ENCODE data around the gene SMCP. TPM values are rescaled to one million over a fixed set of nuclear protein-coding genes. Genes with fewer than 3 reads are reported as not detected.

The SMCP gene
- total RNA-seq, 3 donors from 2014 or later (not counting 1 experiment from before 2014, with no cell fraction given): not detected

DNA sequence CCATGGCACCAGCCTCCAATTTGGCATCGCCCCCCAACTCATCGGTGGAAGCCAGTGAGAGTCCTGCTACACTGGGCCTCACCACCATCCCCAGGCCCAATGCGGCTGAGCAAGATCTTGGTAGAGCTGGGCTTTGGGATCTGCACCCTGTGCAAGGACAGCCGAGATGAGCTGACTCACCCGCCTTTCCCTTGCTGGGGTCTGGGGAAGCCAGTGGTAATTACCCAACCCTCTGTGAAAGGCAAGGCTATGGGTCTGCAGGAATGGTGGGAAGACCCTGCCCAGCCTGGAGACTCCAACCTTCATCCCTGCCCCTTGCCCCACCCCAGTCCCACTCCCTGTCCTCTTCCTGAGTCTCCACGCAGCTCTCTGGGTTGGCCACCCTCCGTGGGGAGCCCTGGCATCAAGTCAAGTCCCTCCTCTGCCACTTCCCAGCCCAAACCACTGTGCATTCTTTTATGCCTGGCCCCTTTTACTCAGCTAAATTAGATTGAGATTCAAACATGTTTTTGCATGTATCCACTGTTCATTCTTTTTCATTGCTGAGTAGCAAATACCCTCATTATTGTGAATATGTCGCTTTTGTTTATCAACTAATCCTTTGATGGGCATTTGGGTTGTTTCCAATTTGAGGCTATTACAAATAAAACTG is 8.8 kb downstream of the SMCP start:
- Mint-ChIP-seq H3K27me3 (ENCODE audit: low read depth in 2 of 2) (peaks cover 11 to 29% of the 10 kb centered on the region in 2 donors), H3K27ac (no peak overlapping the region), H3K9me3 (no peaks in the 10 kb centered on the region), H3K36me3 (no peaks in the 10 kb centered on the region), H3K4me1 (no peaks in the 10 kb centered on the region), H3K4me3 (no peak overlapping the region)
- 75% methylated on average over 8 of the region's 8 CpGs for WGBS (ENCODE audit: insufficient coverage)
- Histone ChIP-seq H3K4me1 (ENCODE audit: control insufficient read depth, insufficient read depth, low read length) (no peaks in the 10 kb centered on the region), H3K4me3 (ENCODE audit: low read length) (no peak overlapping the region), H3K27me3 (ENCODE audit: control insufficient read depth, insufficient read depth, low read length) (no peaks in the 10 kb centered on the region), H3K36me3 (ENCODE audit: control insufficient read depth, insufficient read depth, low read length) (no peaks in the 10 kb centered on the region), H3K9me3 (ENCODE audit: control insufficient read depth, insufficient read depth, low read length) (no peaks in the 10 kb centered on the region), H3K27ac (ENCODE audit: low read length) (no peak overlapping the region)
- intact Hi-C loops (cut with micrococcal nuclease): no loop called here
- peak in 1 of 3 donors; percentile 11 for ATAC-seq
- DNase-seq: no peak
- TF ChIP-seq, protein P1, sequence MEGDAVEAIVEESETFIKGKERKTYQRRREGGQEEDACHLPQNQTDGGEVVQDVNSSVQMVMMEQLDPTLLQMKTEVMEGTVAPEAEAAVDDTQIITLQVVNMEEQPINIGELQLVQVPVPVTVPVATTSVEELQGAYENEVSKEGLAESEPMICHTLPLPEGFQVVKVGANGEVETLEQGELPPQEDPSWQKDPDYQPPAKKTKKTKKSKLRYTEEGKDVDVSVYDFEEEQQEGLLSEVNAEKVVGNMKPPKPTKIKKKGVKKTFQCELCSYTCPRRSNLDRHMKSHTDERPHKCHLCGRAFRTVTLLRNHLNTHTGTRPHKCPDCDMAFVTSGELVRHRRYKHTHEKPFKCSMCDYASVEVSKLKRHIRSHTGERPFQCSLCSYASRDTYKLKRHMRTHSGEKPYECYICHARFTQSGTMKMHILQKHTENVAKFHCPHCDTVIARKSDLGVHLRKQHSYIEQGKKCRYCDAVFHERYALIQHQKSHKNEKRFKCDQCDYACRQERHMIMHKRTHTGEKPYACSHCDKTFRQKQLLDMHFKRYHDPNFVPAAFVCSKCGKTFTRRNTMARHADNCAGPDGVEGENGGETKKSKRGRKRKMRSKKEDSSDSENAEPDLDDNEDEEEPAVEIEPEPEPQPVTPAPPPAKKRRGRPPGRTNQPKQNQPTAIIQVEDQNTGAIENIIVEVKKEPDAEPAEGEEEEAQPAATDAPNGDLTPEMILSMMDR (IDR thresholded peaks at IDR 0.05): no peak

DNA sequence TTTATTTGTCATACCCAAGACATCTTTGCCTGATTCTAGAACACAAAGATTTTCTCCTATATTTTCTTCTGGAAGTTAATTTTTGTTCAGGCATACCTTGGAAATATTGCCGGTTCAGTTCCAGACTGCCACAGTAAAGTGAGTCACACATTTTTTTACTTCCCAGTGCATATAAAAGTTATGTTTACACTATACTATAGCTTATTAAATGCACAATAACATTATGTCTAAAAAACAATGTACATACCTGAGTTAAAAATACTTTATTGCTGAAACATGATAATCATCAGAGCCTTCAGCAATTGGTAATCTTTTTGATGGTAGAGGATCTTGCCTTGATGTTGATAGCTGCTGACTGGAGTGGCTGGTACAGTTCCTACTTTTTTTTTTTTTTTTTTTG is 10.0 kb downstream of the SMCP start:
- Mint-ChIP-seq H3K36me3 (no peaks in the 10 kb centered on the region), H3K4me1 (no peaks in the 10 kb centered on the region), H3K9me3 (no peaks in the 10 kb centered on the region), H3K4me3 (no peak overlapping the region), H3K27ac (no peak overlapping the region), H3K27me3 (ENCODE audit: low read depth in 2 of 2) (peaks cover 11 to 41% of the 10 kb centered on the region in 2 donors)
- no peaks in the 10 kb centered on the region for H3K4me1 ChIP-seq (ENCODE audit: control insufficient read depth, insufficient read depth, low read length)
- no peak for ATAC-seq
- no peaks in the 10 kb centered on the region for H3K9me3 ChIP-seq (ENCODE audit: control insufficient read depth, insufficient read depth, low read length)
- intact Hi-C loops (cut with micrococcal nuclease): no loop called here
- no peaks in the 10 kb centered on the region for H3K27me3 ChIP-seq (ENCODE audit: control insufficient read depth, insufficient read depth, low read length)
- TF ChIP-seq, protein P1 (IDR thresholded peaks at IDR 0.05): no peak
- H3K36me3 ChIP-seq (ENCODE audit: control insufficient read depth, insufficient read depth, low read length): no peaks in the 10 kb centered on the region
- DNase-seq: no peak
- H3K27ac ChIP-seq (ENCODE audit: low read length): no peak overlapping the region
- H3K4me3 ChIP-seq (ENCODE audit: low read length): no peak overlapping the region
- WGBS (ENCODE audit: insufficient coverage): no CpG with 5 or more reads among the region's 1 CpG

DNA sequence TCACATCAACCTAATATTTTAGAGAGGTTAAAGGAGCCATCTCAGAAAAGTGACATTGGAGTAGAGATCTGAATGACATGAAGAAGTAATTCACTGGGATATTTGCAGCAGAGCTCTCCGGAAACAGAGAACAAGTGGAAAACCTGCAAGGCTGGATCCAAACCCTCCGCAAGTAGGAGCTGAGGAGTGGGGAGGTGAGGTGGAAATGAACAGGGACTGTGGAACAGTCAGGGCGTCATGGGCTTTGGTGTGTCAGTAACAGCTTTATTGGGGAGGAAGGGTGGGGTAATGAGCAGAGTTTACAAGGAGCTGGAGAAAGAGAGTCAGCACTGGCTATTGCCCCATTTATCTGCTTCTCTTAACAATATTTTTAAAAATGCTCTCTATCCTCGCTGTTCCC is 20.9 kb downstream of the SMCP start:
- WGBS (ENCODE audit: insufficient coverage): 86% methylated on average over 4 of the region's 4 CpGs
- Mint-ChIP-seq H3K27me3 (ENCODE audit: low read depth in 2 of 2) (peaks cover 24 to 34% of the 10 kb centered on the region in 2 donors), H3K9me3 (no peaks in the 10 kb centered on the region), H3K27ac (no peak overlapping the region), H3K36me3 (no peaks in the 10 kb centered on the region), H3K4me1 (no peaks in the 10 kb centered on the region), H3K4me3 (no peak overlapping the region)
- intact Hi-C loops (cut with micrococcal nuclease): no loop called here
- TF ChIP-seq, protein P1 (IDR thresholded peaks at IDR 0.05): no peak
- DNase-seq: no peak
- H3K4me1 ChIP-seq (ENCODE audit: control insufficient read depth, insufficient read depth, low read length): no peaks in the 10 kb centered on the region
- no peak overlapping the region for H3K4me3 ChIP-seq (ENCODE audit: low read length)
- H3K27ac ChIP-seq (ENCODE audit: low read length): no peak overlapping the region
- no peaks in the 10 kb centered on the region for H3K36me3 ChIP-seq (ENCODE audit: control insufficient read depth, insufficient read depth, low read length)
- H3K27me3 ChIP-seq (ENCODE audit: control insufficient read depth, insufficient read depth, low read length): peaks cover 5% of the 10 kb centered on the region
- no peaks in the 10 kb centered on the region for H3K9me3 ChIP-seq (ENCODE audit: control insufficient read depth, insufficient read depth, low read length)
- no peak for ATAC-seq

DNA sequence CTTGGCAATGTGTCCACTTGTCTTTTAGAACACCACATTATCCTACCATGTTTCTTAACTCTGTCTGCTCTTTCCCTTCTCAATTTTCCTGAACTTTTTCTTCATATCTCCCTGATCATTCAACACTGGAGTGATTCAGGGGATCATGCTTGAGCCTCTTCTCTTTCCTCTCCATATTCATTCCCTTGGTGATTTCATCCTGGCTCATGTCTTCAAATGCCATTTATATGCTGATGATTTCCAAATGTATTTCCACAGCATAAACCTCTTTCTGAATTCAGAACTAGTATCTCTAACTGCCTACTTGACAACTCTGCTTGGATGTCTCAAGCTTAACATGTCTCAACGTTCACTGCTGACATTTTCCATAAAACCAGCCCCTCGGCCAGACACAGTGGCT is 21.8 kb downstream of the SMCP start:
- DNase-seq (no peak), ATAC-seq (no peak)
- H3K9me3 ChIP-seq (ENCODE audit: control insufficient read depth, insufficient read depth, low read length): no peaks in the 10 kb centered on the region
- WGBS (ENCODE audit: insufficient coverage): 75% methylated on average over 2 of the region's 2 CpGs
- Mint-ChIP-seq H3K36me3 (no peaks in the 10 kb centered on the region), H3K4me3 (no peak overlapping the region), H3K4me1 (no peaks in the 10 kb centered on the region), H3K27ac (no peak overlapping the region), H3K27me3 (ENCODE audit: low read depth in 2 of 2) (peaks cover 18 to 27% of the 10 kb centered on the region in 2 donors), H3K9me3 (no peaks in the 10 kb centered on the region)
- H3K4me3 ChIP-seq (ENCODE audit: low read length): no peak overlapping the region
- no peaks in the 10 kb centered on the region for H3K4me1 ChIP-seq (ENCODE audit: control insufficient read depth, insufficient read depth, low read length)
- H3K27me3 ChIP-seq (ENCODE audit: control insufficient read depth, insufficient read depth, low read length): peaks cover 4% of the 10 kb centered on the region
- no peak overlapping the region for H3K27ac ChIP-seq (ENCODE audit: low read length)
- TF ChIP-seq, protein P1 (IDR thresholded peaks at IDR 0.05): no peak
- intact Hi-C loops (cut with micrococcal nuclease): no loop called here
- no peaks in the 10 kb centered on the region for H3K36me3 ChIP-seq (ENCODE audit: control insufficient read depth, insufficient read depth, low read length)
